ENCODE data around the gene TCEANC2.

GRCh38 chr1:54007613-54008012, 45.8 kb upstream of the TCEANC2 start:
- TF ChIP-seq EP300 (IDR thresholded peaks at IDR 0.05) (no peak), POLR2AphosphoS5 (IDR thresholded peaks at IDR 0.05) (no peak)

Measured in suprapubic skin (tissue), 4 donors.